Upper lobe of right lung (tissue), 1 donor: ENCODE data around the gene MANEAL. TPM values are rescaled to one million over a fixed set of nuclear protein-coding genes. Genes with fewer than 3 reads are reported as not detected.
"Not testable (repeated sequence)": the region's sequence is repeated elsewhere in the genome, so short reads cannot be mapped to it uniquely, and the experiment has no call there.

Experiments
- ATAC-seq: fragments of 200-7000 bp; cut with Tn5 transposase; one replicate; pipeline ENCODE4 v1.9.1; 2020; ENCODE audit warnings: mild to moderate bottlenecking, moderate library complexity
- DNase-seq: peaks from one replicate; pipeline ENCODE4 v3.0.0-alpha.2; 2020
- H3K27ac ChIP-seq: fragments of 200-600 bp; one replicate; pipeline ENCODE4 v1.8.0; 2022
- H3K27me3 ChIP-seq: fragments of 200-600 bp; one replicate; pipeline ENCODE4 v1.8.0; 2022; ENCODE audit warnings: mild to moderate bottlenecking
- H3K36me3 ChIP-seq: fragments of 200-600 bp; one replicate; pipeline ENCODE4 v1.8.0; 2022
- H3K4me1 ChIP-seq: fragments of 200-600 bp; one replicate; pipeline ENCODE4 v1.8.0; 2022
- H3K4me3 ChIP-seq: fragments of 200-600 bp; one replicate; pipeline ENCODE4 v1.8.0; 2022; ENCODE audit warnings: mild to moderate bottlenecking
- H3K9me3 ChIP-seq: fragments of 200-600 bp; one replicate; pipeline ENCODE4 v1.8.0; 2022
- CTCF ChIP-seq: fragments of 200-600 bp; IDR thresholded peaks from one replicate; pipeline ENCODE4 v1.8.0; 2022; ENCODE audit warnings: antibody characterized with exemption
- intact Hi-C: fragments of 100-400 bp; cut with DNase I; formaldehyde crosslinking; loops from one replicate; pipeline ENCODE4 v1.11.0; 2022
- total RNA-seq: library from RNA; stranded (reverse); fragmentation: NEBNext Ultra II Directional; extraction: Animal tissue kit (Norgen Biotek cat#: 25700); gene quantifications from one replicate; pipeline ENCODE4 v1.2.1, GENCODE V29; 2021
- donor health status: DM: no; HTN: yes; CAD: no; lungs with severe emphysema.

The MANEAL gene
- total RNA-seq, 1 donor from 2014 or later: 6.9 TPM

- Histone ChIP-seq H3K27me3 (peaks cover 65% of the 10 kb centered on the region), H3K9me3 (no peaks in the 10 kb centered on the region)
- intact Hi-C loops: no loop called here
Measured at GRCh38 chr1:37767488-37767887, 26.2 kb upstream of the MANEAL start.

GRCh38 chr1:37771440-37771839 lies 22.2 kb upstream of the MANEAL start:
- ATAC-seq, H3K4me1 ChIP-seq, H3K9me3 ChIP-seq, DNase-seq, intact Hi-C loops, H3K4me3 ChIP-seq, H3K27ac ChIP-seq, H3K36me3 ChIP-seq: not testable (repeated sequence)
- peaks cover 32% of the 10 kb centered on the region for H3K27me3 ChIP-seq

More at GRCh38 chr1:37767488-37767887, 26.2 kb upstream of the MANEAL start:
- TF ChIP-seq CTCF: no peak
- no peak overlapping the region for H3K27ac ChIP-seq
- ATAC-seq: no peak
- no peaks in the 10 kb centered on the region for H3K36me3 ChIP-seq
- no peak for DNase-seq
- H3K4me1 ChIP-seq: no peaks in the 10 kb centered on the region
- H3K4me3 ChIP-seq: no peak overlapping the region

GRCh38 chr1:37776946-37777516 lies 16.6 kb upstream of the MANEAL start:
- intact Hi-C loops: no loop called here
- Histone ChIP-seq H3K4me1 (no peaks in the 10 kb centered on the region), H3K27me3 (peaks cover 4% of the 10 kb centered on the region), H3K4me3 (no peak overlapping the region), H3K36me3 (no peaks in the 10 kb centered on the region), H3K9me3 (no peaks in the 10 kb centered on the region), H3K27ac (no peak overlapping the region)
- ATAC-seq (no peak), DNase-seq (no peak)
- no peak for TF ChIP-seq CTCF

GRCh38 chr1:37778654-37779053 lies 15.0 kb upstream of the MANEAL start:
- H3K4me3 ChIP-seq: no peak overlapping the region
- no peaks in the 10 kb centered on the region for H3K4me1 ChIP-seq
- no peak for DNase-seq
- ATAC-seq: no peak
- no peaks in the 10 kb centered on the region for H3K9me3 ChIP-seq
- no peak for TF ChIP-seq CTCF
- no peak overlapping the region for H3K27ac ChIP-seq
- no peaks in the 10 kb centered on the region for H3K36me3 ChIP-seq
- peaks cover 4% of the 10 kb centered on the region for H3K27me3 ChIP-seq
- intact Hi-C loops: no loop called here

- H3K9me3 ChIP-seq: no peaks in the 10 kb centered on the region
- no peak for ATAC-seq
- TF ChIP-seq CTCF: no peak
- intact Hi-C loops: no loop called here
- H3K4me3 ChIP-seq: no peak overlapping the region
- no peak for DNase-seq
- H3K27me3 ChIP-seq: peaks cover 10% of the 10 kb centered on the region
- no peak overlapping the region for H3K27ac ChIP-seq
- H3K36me3 ChIP-seq: no peaks in the 10 kb centered on the region
- H3K4me1 ChIP-seq: no peaks in the 10 kb centered on the region
Measured at GRCh38 chr1:37782491-37782890, 11.2 kb upstream of the MANEAL start.

- H3K4me1 ChIP-seq: peaks cover 15% of the 10 kb centered on the region
- ATAC-seq: no peak
- no peak overlapping the region for H3K27ac ChIP-seq
Measured at GRCh38 chr1:37792943-37793686, 532 bp upstream of the MANEAL start.

More at GRCh38 chr1:37792943-37793686, 532 bp upstream of the MANEAL start:
- Histone ChIP-seq H3K36me3 (no peaks in the 10 kb centered on the region), H3K4me3 (peak overlapping the region; percentile 56), H3K9me3 (no peaks in the 10 kb centered on the region), H3K27me3 (peaks cover 4% of the 10 kb centered on the region)
- intact Hi-C loops: no loop called here
- TF ChIP-seq CTCF: no peak
- peak; percentile 47 for DNase-seq
